MV-4-11 (cell line): ENCODE measurements around the gene RREB1.

ENCODE experiments used
- DNase-seq: peaks from one replicate; lab custom pipeline; 2025; lab: John Stamatoyannopoulos, UW

Gene RREB1, protein sequence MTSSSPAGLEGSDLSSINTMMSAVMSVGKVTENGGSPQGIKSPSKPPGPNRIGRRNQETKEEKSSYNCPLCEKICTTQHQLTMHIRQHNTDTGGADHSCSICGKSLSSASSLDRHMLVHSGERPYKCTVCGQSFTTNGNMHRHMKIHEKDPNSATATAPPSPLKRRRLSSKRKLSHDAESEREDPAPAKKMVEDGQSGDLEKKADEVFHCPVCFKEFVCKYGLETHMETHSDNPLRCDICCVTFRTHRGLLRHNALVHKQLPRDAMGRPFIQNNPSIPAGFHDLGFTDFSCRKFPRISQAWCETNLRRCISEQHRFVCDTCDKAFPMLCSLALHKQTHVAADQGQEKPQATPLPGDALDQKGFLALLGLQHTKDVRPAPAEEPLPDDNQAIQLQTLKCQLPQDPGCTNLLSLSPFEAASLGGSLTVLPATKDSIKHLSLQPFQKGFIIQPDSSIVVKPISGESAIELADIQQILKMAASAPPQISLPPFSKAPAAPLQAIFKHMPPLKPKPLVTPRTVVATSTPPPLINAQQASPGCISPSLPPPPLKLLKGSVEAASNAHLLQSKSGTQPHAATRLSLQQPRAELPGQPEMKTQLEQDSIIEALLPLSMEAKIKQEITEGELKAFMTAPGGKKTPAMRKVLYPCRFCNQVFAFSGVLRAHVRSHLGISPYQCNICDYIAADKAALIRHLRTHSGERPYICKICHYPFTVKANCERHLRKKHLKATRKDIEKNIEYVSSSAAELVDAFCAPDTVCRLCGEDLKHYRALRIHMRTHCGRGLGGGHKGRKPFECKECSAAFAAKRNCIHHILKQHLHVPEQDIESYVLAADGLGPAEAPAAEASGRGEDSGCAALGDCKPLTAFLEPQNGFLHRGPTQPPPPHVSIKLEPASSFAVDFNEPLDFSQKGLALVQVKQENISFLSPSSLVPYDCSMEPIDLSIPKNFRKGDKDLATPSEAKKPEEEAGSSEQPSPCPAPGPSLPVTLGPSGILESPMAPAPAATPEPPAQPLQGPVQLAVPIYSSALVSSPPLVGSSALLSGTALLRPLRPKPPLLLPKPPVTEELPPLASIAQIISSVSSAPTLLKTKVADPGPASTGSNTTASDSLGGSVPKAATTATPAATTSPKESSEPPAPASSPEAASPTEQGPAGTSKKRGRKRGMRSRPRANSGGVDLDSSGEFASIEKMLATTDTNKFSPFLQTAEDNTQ (N-terminal part only)

DNA sequence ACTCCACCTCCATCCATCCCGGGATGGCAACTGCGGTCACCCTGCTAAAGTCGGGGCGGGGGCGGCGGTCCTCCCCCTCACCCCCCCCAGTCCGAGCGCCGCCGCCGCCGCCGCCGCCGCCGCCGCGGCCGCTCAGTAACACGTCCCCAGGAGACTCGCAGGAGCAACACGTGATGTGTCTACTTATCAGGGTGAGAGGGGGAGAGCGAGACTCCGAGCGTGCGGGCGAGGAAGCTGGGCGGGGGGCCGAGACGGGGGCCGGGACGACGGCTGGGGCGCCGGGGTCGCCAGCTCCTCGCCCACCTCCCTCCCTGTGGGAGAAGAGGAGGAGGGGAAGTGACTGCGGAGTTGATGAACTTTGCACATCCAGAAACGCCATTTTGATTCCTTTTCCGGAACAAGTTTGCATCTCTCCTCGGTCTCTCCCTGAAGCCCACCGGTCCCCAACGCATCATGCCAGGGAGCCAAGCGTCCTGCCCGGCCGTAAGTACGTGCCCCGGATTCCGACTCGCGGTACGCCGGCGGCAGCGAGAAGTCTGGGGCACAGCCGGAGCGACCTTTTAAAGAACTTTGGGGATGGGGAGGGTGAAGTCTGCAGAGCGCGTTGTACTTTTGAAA lies at the start of gene RREB1:
RREB1 (plus strand) TSS at position 384 of the 618 bp plus-strand sequence. CDS start 73,951 bp downstream, outside the sequence.
- DNase-seq = peak; percentile 71

DNA sequence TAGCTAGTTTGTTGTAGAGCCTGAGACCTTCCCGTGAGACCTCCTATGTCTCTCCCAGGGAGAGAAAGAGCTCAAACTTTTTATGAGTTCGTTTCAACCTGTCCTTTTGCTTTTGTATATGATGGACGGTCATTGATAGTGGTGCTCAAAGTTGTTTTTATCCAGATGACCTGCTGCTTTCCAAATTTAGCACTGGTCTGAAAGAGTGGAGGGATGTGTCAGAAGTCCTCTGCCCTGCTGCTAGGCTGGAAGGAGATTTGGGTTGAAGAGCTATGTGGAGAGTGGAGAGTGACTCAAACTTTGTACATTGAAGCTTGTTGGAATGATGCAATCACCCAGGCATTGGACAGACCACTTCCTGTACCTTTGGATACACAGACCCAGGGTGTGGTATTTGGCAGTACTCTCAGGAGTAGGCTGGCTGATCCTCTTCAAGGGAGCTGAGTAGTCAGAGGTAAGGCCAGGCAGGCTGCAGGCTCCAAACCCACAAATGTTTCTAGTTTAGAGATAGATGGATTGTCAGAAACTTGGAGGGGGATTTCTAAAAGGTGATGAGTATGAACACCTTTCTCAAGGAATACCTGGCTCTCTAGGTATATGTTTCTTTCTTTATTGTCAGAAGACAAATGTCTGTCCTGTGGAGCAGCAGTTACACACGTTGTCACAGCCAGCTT lies 49.4 kb upstream of the RREB1 start:
- peak; percentile 95 for DNase-seq

DNA sequence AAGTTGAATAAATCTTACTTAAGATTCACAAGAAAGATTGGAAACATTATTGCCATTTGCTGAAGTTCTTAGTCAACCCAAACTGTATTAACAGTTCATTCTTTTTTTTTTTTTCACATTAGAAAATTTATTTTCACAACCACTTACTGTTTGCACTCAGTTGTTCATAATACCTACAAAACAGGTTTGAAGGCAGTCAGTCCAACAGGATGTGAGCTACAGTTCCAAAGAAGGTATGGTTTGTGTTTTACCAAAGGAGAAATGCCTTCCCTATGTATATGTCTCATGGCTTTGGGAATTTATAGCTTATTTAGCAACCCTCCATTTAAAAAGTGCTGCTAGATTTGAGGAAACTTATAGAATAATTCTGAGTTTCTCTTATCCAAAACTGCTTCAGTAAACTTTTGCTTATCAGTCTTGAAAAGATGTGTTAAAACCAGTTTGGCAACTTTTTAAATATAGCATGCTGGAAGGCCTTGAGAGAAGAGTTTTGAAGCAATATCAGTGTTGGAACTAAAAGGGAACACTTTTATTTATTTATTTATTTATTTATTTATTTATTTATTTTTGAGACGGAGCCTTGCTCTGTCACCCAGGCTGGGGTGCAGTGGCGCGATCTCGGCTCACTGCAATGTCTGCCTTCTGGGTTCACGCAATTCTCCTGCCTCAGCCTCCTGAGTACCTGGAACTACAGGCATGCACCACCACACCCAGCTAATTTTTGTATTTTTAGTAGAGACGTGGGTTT lies 46.8 kb upstream of the RREB1 start:
- no peak for DNase-seq

DNA sequence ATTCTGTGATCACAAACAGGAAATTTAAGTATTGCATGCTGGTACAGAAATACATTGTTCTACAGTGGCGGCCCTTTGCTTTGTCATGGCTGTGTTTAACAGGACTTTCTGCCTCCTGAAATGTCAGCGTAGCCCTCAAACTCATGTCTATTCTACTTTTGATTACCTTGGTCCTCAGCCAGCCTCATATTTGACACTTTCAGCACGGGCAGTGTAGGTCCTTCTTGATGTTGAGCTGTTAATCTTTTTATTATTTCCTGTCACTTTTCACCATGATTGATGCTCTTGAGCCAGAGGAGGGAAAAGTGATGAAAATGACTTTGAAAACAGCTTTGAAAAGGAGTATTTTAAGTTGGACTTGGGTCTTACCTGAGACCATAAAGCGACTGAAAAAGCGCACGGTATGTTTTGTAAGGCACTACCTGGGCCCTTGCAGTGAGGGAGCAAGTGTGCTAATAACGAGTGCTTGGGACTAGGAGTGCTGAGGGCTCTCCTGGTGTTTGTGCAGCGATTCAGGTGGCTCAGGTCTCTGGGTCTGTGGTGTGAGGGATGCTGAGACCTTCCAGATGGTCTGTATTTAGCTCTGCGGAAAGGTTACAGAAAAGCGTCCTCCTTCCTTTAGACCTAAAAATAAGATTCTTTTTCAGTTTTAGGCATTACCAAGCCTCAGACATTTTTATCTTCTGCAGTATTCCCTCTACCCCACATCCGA lies 45.2 kb upstream of the RREB1 start:
- no peak for DNase-seq

DNA sequence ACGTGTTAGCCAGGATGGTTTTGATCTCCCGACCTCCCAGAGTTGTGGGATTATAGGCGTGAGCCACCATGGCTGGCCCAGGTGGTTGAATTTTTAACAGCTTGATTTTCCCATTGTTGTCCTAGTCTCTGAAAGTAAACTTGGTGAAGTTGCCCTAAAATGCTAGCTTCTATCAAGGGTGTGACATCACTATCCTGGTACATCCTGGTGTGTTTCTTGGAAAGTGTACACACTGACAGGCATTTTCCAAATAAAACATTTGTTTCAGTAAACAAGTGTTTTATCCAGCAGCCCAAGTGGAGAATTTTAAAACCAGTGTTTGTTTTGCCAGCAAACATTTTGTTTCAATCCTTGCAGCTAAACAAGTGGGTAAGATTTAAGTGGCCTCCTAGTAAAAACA lies 40.5 kb upstream of the RREB1 start:
- no peak for DNase-seq

DNA sequence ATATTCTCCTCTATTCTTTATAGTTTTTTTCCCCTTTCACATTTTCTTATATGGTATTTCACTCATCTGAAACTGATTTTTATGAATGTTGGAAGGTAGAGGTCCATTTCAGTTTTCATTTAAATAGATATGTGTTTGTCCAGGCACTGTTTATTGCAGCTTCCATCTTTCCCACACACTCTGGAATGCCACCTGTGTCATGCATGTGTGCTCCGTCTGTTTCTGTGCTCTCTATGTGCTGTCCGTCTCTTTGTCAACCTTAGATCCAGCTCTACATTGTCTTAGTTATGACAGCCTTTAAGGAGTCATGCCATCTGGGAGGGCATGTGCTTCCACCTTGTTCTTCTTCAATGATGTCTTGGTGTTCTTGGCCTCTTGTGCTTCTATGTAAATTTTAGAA lies 36.4 kb upstream of the RREB1 start:
- no peak for DNase-seq

DNA sequence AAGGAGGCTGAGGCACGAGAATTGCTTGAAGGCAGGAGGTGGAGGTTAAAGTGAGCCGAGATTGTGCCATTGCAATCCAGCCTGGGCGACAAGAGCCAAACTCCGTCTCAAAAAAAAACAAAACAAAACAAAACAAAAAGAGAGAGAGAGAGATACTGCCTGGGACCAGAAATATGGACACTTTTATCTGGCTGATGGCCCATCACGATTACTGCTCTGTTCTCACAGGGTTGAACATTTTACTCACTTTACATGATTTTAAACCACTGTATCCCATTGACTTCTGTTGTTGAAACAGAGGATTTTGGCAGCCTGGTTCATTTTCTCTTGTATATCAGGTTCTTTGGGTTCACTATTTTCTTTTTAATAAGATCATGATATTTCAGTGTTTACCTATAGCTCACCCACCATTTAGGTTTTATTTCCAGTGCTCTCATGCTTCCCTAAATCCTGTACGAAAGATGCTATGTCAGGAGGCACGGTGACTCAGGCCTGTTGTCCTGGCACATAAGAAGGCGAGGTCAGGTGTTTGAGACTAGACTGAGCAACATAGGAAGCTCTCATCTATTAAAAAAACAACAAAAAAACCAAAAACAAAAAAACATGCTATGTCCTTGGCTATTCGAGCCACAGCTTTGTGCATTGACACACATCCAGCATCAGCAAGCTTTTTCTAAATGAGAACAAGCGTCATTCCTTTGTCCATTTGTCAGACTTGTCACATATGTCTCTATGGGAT lies 34.5 kb upstream of the RREB1 start:
- no peak for DNase-seq

DNA sequence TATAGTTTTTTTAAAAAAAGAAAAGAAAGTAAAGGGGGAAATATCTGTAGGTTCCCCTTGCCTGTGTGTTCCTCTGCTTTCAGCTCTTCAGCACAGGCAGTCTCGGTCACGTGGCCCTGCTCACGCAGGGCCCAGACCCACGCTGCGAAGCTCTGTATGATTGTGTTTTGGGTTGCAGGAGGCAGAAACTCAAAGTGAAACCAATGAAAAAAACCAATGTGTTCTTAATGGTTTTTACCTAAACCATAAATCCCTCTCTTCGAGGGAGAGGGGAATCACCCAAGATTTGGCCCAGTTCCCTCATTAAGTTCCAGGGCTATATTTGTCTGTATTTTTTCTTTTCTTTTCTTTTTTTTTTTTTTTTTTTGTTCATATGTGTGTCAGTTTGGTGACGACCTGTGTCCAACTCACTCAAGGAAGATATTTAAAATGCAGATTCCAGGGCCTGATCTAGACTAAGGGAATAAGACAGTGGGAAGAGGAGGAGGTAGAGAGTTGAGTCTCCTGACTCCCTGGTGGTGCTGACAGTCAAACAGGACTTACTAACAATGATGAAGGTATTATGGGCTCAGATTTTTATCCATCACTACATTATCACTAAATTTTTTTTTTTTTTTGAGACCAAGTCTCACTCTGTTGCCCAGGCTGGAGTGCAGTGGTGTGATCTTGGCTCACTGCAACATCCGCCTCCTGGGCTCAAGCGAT lies 33.8 kb upstream of the RREB1 start:
- DNase-seq = peak; percentile 94

DNA sequence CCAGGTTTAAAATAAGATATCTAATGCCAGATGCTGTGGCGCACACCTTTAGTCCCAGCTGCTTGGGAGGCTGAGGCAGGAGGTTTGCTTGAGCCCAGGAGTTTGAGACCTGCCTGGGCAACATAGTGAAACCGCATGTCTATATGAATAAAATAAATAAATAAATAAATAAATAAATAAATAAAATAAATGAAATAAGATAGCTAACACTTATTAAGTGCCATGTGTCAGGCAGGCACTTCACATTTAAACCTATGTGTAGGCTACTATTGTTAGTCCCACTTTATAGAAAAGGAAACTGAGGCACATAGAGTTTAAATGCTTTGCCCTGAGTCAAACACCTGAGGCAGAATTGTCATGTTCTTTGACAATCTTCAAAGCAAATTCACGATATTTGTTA lies 32.9 kb upstream of the RREB1 start:
- DNase-seq = no peak

DNA sequence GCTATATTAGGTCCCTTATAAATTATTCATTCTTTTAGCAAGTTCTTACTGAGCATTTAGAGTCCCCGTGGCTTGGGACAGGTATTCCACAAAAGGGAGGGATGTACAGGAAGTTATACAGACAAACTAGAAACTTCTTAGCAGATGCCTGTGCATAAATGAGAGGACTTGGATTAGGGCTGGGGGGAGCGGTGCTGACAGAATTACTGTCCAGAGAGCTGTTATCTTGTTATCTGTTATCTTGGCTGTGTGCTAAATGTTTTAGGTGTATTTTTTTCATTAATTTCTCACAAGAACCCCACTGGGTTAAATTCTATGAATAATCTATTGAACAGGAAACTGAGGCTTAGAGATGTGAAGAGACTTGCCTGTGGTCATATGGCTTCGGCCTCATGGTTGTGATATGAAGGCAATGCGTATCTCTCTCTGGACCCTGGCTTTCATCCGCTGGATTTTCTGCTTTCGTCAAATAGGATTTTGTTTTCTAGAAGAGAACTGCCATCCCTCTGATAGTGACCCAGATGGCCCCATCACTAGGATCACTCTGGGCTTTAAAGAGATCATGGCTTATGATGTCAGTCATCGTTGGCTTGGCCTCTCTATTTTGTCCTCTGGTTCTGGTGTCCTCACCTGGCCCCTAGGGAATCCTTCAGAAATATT lies 32.3 kb upstream of the RREB1 start:
- DNase-seq = no peak

DNA sequence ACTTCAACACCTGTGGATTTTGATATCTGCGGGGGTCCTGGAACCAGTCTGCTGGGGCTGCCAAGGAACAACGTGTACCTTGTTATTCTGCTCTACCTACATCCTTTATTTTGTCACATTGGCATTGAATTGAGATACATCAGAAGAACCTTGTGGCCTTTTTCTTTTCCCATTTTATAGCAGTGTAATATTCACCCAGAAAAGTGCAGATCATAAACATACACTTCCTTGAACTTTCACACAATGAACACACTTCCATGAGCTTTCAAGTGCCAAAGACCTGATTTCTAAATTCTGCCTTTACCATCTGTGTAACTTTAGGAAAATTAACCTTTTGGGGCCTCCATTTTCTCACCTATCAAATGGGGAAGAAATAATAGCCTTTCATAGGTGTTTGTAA lies 29.9 kb upstream of the RREB1 start:
- no peak for DNase-seq

DNA sequence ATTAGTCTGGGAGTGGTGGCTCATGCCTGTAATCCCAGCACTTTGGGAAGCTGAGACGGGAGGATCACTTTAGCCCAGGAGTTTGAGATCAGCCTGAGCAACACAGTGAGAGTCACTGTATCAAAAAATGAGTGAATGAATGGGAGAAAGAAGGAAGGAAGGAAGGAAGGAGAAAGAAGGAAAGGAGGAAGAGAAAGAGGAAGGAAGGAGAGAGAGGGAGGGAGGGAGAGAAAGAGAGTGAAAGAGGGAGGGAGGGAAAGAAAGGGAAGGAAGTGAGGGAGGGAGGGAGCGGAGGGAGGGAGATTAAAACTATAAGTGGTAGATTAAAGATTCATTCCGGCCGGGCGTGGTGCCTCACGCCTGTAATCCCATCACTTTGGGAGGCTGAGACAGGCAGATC lies 28.9 kb upstream of the RREB1 start:
- DNase-seq = no peak

DNA sequence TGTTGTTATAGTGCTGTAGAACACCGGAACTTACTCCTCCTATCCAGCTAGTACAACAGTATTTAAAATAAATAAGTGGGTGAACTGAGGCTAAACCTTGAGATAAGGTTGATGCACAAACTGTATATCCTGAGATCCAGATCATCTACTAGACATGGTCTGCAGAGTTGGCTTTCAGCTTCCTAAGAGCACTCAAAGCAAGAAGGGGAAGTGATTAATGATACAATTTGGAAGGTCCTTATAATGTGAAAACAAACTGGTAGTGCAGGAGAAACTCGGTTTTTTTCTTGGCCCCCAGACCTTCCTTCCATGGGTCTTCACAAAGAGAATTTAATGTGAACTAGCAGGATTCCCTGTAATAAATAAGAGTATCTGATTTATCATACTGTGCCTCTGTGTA lies 27.4 kb upstream of the RREB1 start:
- DNase-seq = peak; percentile 46

DNA sequence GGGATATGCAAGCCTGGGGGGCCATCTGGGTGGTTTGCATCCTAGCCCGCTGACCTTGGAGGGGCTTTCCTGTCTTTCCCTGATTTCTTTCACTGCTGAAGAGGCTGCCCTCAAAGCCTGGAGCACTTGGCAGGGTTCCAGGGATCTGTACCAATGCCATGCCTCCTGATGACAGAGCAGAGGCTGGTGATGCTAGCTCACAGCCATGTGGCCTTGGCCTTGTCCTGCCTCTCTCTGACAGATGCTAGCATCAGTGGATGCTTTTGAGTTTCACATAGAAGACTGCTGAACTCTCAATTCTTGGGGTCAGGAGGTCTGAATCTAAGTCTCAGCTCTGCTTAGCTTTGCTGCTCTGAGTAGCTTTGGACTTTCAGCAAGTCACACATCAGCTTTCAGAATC lies 21.9 kb upstream of the RREB1 start:
- DNase-seq = no peak

DNA sequence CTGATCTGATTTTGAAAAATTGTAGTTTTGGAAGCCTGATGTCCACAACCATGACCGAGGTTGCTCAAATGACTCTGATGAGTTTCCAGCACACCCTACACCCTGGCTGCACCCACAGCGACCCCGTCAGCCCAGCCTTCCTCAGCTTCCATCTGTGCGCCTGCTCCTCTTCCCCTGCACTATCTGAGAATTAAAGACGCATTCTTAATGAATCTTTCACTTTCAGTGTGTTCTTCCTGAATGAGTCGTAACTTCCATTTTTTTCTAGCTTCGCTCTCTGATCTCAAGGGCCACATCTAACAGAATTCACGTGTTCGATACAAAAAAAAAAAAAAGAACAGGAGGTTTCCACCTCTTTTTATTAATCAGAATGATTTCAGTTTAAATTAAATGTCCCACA lies 21.3 kb upstream of the RREB1 start:
- peak; percentile 83 for DNase-seq

DNA sequence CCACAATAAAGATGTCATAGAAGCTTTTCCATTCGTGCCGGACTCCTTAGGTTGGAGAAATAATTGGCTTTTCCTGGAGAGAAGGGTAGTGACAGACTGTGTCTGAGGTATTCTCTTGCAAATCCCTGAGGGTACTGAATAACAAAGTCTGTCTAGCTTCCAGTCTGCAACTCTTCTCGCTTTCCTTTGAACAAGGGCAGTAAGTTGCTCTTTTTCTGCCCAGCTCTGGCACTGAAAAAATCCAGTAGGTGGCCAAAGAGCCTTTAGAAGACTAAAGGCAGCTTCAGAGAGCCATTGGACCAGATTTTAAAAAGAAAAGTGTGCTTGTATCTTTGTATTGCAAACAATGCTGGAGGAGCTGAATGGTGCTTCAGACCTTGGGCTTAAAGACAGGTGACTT lies 20.7 kb upstream of the RREB1 start:
- DNase-seq = peak; percentile 31

DNA sequence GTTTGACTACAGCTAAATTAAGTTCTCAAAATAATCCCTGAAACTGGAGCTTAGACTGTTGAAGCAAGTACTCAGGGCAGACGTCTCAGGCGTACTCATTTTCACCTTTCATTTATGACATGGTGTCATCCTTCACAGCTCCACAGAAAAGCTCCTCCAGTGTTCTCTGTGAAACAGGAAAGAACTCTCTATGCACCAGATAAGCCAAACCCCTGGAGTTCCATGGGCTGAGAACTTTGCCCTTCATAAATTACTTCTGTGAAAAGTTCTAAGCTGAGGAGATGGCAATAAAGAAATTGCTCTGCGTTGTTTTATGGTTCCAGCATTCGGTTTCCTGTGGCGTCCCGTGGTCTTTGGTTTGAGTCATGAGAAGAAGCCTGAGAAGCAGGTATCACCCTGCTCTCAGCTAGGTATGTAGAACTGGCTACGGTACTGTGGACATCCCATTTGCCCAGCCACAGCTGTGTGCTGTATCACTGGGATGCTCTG lies 20.2 kb upstream of the RREB1 start:
- no peak for DNase-seq
